ENCODE results near the gene PDPK1.

Gene PDPK1

DNA sequence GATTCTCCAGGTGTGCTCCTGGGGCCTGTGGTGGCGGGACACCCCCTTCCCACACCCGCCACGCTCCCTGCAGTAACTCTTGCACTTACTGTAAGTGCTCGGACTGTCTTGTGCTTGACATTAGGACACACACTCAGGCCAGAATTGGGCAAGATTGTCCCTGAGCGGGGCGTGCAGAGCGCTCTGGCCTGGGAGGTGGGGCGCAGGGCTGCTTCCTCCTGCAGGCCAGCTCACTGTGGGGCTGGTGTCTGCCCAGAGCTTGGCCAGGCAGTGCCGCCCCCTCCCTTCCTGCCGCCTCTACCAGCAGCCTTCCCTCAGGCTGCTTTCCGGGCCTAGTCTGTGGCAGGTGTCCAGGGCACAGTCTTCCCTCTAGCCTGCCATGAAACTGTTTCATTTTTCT is 30.2 kb upstream of the PDPK1 start:
- no peak for DNase-seq

DNA sequence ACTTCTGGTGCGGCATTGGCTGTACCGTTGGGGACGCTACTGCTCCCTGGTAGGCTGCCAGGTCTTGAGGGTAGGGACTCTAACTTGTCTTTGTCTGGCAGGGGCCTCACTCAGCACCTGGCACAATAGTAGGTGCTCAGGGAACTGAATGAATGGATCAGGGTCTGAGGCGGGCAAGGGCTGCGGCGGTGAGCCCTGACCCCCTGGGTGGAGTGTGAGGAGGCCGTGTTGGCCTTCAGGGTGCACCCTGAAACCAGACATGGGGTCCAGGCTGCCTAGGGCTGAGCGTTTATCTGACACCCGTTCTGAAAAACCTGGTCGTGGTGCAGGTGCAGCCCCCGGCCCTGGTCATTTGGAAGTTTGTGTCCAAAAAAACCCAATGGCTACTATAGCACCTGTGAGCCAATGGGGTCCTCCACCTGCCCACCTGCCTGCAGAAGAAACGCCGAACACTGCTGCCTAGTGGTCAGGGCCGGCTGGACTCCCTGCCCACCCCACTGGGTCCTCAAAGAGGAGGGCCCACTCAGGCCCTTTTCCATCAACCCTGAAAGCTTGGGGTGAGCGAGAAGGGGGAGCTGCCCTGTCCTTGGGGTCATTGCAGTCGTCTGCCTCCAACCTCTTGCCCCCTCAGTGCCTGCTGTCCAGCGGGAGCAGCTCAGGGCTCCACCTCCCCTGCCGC is 29.0 kb upstream of the PDPK1 start:
- no peak for DNase-seq

DNA sequence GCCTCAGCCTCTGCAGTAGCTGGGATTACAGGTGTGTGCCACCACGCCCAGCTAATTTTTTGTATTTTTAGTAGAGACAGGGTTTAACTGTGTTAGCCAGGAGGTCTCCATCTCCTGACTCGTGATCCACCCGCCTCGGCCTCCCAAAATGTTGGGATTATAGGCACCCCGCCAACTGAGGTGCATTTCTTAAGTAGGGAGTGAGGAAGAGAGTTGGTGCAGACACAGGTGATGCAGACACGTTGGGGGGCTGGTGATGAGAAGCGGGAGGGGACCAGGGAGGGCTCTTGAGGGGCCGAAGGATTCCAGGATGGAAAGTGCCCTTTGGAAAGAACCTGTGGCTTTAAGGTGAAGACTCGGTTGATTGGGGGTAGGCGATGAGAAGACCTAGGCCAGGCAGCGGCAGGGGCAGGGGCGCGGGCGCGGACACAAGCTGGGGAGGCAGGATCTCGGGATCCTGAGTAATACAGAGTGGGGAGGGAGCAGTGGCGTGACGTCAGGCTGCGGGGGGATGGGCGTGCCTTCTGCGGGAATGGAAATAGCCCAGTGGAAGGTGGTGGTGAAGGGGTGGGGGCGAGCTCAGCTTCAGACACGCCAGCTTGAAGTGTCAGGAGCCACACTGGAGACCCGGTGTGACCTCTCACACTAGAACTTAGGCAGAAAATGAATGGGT is 26.6 kb upstream of the PDPK1 start:
- DNase-seq, result no peak

DNA sequence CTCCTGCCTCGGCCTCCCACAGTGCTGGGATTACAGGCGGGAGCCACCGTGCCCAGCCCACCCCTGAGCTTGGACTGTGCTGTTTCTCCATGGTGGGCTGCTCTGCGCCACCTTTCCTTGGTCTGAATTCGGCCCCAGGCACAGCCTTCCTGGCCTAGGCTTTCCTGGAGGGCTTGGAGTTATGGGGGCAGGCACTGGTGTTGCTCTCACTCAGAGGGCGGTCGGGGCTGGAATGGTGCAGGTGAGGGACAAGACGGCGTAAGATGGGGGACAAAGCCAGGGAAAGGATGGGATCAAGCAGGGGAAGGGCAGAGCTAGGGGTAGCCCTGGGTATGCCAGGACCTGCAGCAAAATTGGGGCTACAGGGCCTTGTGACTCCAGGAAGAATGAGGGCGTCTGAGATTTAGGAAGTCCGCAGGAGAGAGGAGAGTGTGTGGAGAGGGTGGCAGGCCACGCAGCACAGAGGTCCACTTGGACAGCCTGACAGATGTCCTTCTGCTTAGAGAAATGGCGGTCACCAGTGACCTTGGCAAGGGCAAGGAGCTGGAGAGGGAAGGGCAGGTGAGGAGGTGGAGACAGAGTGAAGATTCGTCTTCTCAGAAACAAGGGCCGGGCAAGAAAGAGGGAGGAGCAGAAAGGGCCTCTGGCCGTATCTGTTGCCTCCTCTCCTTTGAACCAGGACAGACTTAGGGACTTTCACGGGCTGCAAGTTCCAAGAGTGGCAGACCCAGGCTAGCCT is 25.7 kb upstream of the PDPK1 start:
- DNase-seq, result no peak

DNA sequence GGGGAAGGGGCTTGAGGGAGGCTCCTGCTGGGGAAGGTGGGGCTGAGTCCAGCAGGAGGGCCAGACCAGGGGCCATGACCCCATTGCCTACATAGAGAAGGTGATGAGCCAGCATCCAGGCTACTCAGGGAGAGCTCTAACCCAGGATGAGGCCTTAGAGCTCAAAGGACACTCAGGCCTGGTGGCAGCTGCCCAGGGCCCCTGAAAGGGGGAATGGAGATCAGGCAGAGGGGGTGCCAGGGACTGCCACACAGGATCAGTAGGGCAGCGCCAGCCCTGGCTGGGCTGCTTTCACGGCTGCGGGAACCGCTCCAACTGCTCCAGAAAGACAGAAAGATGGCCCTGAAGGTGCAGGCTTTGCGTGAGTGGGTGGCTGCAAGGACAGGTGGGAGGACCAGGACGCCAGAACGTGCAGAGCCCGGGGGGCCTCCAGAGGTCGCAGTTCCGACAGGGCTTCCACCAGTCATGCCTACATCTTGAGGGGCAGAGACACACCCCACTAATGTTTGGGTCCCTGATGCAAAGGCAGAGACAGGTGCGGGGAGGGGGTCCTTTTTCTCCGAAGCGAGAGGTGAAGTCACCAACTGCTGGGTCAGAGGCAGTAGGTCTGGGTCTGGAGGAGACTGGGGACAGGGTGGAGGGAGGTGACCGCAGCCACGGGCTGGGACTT is 25.0 kb upstream of the PDPK1 start:
- DNase-seq, result peak; percentile 52

DNA sequence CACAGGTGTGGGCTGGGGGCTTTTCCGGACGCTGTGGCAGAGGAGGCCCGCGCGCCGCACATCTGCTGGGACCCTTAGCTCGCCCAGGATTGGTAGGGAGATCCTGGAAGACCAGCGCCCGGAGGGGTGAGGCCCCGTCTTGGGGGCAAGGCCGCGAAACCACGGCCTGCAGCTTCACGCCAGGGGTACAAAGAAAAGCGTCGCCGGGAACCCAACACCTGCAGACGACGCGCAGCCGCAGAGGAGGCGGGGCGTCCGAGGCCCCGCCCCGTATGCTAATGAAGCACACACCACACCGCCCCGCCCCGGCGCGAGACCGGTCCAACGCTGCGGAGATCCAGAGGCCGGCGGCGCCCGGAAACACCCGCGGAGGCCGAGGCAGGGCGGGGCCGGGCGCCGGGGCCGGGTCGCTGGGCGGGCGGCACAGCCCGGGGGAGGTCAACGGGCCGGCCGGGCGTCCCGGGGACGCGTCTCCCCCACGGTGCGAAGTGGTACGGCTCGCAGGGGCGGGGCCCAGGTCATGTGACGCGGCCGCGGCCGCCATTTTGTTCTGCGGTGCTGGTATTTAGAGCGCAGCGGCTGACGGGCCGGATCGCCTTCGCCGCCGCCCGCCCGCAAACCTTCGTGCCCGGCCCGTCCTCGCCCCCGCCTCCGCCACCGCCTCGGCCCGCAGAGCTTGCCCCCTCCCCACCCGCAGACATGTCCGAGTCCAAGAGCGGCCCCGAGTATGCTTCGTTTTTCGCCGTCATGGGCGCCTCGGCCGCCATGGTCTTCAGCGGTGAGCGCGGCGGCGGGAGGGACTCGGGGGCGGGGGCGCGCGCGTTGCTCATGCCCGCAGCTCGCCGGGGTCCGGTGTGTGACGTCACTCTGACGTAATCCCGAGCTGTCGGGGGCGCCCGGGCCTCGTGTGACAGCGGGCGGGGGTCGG is 24.2 kb upstream of the PDPK1 start, which contains the start of gene ATP6V0C:
ATP6V0C (plus strand) TSS at position 548 of the 928 bp plus-strand sequence; CDS start at position 700, 152 bp downstream.
- peak; percentile 90 for DNase-seq

DNA sequence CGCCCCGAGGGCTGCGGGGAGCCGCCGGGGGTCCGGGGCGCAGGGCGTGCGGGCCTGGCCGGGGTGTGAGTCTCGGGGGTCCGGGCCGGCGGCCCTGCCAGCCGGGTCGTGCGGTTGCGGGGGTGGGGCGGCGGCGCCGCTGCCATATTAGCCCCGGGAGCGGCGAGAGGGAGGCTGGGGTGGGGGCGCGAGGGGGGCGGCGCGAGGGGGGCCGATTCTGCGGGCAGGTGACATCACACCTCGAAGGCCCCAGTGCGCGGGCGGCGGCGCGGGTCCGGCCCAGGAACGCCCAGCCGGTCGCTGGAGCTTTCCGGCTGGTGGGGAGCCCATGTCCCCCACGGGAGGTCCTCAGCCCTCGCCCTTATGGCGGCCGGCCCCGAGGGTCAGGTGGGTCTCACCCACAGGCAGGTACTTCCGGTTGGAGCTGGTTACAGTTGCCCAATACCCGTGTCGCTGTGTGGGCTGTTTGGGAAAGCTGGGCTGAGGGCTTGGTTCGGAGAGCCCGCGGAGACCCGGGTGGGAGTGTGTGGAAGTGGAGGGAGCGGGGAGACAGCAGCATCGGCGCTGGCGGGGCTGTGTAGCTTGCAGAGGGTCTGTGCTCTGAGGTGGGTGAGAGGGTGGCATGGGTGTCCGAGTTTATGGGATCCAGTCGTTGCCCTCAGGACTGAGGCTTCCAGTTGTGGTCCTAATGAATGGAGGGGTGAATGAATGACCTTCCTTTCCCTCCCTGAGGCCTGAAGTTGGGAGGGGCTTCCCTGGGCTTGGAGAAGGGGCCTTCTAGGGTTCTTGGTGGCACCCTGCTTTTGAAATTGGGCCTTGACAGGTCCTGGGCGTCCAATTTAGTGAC is 23.3 kb upstream of the PDPK1 start:
- DNase-seq, result no peak

DNA sequence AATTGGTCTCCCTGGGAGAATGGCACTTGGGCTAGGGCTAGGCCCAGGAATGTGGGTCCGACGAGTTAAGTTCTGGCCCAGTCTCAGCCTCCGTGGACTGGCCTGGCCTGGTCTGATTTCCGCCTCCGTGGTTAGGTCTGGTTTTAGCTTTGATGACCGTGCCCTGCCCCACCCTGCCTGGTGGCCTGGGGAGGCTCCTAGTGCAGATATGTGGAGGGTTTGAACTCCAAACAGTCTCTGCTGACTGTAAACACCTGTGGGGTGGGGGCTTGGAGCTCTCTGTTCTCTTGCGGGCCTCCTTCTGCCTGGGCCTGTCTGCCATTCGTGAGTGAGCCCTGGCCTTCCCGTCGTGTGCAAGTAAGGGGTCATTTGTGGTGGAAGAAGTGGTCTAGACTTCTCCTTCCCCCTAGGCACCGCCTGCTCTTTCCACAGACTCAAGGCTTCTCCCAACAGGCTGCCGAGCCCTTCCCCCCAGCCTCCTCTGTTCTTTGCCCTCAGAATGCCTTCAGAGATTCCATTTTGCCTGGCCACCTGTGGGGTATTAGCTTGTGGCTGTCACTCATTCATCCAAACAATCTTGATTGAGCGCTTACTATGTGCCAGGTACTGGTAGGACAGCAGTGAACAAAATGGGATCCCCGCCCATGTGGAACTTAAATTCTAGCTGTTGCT is 22.5 kb upstream of the PDPK1 start:
- DNase-seq, result no peak

DNA sequence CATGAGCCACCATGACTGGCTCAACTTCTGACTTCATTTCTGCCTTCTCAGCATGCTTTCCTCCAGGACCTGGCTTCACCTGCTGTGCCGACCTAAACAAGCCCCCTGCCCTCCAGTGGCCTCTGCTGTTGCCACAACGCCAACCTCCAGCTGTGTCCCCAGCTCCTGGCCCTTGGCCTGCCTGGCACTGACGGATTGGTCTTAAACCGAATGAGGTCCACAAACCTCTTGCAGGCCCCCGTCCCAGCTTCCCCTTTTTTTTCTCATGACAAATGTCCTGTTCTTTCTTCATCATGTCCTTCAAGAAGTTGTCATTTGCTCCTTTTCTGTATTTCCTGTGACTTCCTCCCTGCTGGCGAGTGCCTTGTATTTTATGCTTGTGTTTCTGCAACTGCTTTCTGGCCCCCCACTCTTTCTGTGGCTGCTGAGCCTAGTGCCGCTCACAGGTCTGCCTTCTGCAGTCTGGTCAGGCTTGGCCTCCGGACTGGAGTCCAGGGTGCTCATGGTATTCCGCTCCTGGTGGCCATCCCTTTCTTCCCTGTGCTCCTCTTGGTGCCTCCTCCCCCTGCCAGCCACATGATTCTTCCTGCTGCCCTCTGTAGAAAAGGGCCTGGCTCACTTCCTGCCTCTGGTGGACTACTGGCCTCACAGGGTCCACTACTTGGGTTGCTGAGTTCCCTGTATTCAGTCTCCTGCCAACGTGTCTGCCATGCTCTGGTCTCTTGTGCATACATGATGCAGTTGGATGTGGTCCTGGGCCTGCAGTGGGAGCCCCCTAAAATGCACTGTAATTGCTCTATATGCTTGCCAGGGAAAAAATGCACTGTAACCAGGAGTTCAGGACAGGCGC is 21.2 kb upstream of the PDPK1 start:
- DNase-seq, result no peak

DNA sequence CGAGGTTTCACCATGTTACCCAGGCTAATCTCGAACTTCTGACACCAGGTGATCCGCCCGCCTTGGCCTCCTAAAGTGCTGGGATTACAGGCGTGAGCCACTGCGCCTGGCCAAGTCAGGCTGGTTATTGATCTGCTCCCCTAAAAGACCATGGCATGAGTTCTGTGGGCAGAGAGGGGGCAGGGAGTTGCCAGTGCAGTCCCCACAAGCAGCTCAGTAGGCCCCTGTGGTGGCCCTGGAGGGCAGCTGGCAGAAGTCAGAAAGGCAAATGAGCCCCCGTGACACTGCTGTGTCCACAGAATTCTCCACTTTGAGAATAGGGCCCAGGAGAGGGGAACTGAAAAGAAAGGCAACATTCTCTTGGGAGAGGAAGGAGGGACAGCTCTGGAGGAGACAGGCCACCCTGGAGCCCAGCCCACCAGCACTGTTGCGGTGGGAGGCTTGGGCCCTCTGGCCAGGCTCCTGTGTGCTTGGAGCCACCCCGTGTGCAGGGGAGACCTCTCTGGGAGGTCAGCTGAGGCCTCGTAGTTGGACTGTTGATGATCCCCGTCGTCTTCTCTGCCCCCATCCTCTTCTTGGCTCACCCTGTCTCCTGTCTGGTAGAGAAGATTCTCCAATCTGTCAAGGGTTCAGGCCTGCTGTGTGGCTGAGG is 19.7 kb upstream of the PDPK1 start:
- DNase-seq, result no peak

DNA sequence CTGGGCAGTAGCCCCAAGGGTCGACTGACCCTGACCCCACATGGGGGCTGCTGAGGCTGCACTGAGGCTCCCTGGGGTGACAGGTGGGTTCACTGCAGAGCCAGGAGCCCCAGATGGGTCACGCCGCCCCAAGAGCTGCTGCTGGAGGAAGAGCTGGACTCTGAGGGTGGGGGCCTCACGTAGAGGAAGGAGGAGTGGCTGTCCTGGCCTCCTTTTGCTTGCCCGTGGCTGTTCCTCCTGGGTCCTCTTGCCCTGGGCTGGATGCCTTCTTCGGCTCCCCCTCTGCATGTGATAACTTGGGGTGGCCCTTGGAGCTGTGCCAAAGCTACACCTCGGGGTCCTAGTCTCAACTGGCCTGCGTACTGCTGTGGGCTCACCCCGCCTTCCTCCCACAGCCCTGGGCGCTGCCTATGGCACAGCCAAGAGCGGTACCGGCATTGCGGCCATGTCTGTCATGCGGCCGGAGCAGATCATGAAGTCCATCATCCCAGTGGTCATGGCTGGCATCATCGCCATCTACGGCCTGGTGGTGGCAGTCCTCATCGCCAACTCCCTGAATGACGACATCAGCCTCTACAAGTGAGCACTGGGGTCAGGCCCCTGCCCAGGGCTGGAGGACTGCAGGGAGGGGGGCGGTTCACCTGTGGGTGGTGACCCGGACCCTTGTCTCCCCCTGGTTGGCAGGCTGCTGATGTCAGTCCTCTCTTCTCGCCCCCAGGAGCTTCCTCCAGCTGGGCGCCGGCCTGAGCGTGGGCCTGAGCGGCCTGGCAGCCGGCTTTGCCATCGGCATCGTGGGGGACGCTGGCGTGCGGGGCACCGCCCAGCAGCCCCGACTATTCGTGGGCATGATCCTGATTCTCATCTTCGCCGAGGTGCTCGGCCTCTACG is 18.8 kb upstream of the PDPK1 start:
- no peak for DNase-seq

DNA sequence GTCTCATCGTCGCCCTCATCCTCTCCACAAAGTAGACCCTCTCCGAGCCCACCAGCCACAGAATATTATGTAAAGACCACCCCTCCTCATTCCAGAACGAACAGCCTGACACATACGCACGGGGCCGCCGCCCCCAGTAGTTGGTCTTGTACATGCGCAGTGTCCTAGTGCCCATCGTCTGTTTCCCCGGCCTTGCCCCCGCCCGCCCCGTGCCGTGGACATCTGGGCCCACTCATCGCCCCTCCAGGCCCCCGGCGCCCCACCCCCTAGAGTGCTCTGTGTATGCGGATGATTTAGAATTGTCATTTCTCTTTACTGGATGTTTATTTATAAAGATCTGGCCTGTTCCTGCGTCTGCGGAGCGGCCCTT is 18.1 kb upstream of the PDPK1 start:
- no peak for DNase-seq

DNA sequence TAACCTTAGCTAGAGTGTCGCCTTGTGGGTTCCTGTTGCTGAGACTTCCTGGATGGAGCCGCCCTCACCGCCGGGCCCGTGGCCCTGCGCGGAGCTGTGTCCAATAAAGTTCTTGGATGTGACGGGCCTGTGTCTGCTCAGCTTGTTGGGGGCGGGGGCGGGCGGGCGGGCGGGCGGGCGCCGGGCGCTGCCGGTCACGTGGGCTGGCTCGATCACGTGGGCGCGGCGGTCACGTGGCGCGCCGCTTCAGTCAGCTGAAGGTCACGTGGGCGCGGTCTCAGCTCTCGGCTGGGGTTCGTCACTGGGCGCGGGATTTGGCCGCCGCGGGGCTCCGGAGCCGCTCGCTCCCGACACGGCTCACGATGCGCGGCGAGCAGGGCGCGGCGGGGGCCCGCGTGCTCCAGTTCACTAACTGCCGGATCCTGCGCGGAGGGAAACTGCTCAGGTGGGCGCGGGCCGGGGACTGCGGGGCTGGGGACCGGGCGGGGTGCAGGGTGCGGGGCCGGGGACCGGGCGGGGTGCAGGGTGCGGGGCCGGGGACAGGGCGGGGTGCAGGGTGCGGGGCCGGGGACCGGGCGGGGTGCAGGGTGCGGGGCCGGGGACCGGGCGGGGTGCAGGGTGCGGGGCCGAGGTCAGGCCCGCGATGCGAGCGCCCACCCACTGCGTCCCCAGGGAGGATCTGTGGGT is 17.6 kb upstream of the PDPK1 start, which contains the start of gene AMDHD2:
AMDHD2 (plus strand) TSS at position 275 of the 687 bp plus-strand sequence; CDS start at position 363, 88 bp downstream.
- DNase-seq, result peak; percentile 81

DNA sequence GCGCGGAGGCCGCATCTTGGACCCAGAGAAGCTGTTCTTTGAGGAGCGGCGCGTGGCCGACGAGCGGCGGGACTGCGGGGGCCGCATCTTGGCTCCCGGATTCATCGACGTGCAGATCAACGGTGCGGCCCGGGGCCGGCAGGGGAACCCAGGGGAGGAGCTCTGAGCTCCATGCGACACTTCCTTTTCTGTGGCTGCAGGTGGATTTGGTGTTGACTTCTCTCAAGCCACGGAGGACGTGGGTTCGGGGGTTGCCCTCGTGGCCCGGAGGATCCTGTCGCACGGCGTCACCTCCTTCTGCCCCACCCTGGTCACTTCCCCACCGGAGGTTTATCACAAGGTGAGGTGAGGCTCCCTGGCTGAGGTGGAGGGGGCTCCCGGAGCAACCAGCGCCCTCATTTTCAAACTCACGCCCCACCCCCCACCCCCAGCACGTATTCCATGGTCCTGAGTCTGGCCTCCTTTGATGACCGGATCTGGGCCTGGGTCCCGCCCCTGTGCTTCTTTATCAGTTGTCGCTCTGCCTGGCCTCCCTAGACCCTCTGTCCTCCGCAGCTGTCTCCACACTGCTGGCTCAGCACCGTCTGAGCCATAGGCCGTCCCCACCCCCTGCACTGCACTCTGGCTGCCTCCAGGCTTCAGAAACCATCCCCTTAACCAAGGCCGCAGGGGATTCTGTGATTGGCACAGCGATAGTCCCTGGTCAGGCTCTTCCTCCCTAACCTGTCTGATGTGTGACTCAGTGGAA is 16.9 kb upstream of the PDPK1 start:
- DNase-seq, result no peak

DNA sequence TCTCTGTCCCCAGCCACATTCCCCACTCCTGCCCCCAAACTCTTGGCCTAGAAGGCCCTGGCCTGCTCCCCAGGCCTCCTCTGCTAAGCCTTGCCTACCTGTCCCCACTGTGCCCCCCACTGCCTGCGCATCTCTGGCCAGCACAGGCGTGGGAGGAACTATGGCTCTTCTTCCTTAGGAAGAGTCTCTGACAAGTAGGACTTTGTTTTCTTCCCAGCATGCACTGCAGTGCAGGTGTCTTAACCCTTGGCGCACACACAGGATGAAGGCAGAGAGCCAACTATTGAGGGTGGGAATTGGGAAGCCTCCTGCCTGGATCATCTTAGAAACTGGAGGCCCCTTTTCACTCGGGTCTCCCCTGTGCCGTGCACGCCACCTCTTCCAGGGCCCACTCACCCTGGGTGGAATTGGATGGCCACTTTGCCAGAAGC is 14.0 kb upstream of the PDPK1 start:
- DNase-seq, result no peak

DNA sequence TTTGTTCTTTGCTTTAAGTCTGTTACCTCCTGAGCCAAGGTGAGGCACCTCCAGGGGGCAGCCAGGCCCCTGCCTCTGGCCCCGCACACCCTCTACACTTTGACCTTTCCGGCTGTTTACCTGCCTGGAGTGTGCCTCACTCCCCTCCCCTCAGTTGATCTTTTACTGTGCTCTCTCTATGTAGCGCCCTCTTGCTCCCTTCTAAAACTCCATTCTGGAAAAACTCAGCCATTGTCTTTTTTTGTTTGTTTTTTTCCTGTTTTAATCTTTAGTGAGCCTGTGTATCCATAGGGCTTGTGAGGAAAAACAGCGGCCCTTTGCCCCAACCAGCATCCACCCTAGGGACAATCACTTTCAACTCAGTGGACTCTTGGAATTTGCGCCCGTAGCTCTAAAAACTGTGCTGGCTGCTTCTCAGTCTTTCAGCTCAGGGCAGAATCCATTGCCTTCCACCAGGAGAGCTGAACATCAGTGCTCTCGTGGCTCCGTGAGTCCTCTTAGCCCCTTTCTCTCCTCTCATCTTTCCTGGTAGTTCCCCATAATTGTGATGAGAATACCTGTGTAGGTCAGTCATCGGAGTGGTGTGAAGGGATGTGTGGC is 13.4 kb upstream of the PDPK1 start:
- no peak for DNase-seq
